BLaER1 (cell line): ENCODE results near the gene SHISAL1.
"Not testable (repeated sequence)": the region's sequence is repeated elsewhere in the genome, so short reads cannot be mapped to it uniquely, and the experiment has no call there.

Experiments
- H3K27ac ChIP-seq: shearing (Covaris generic); formaldehyde crosslinking; 2 replicates; pipeline ENCODE4 v1.8.1; 2022
- H3K27me3 ChIP-seq: shearing (Covaris generic); formaldehyde crosslinking; 2 replicates; pipeline ENCODE4 v1.8.1; 2022
- H3K36me3 ChIP-seq: shearing (Covaris generic); formaldehyde crosslinking; 2 replicates; pipeline ENCODE4 v1.8.1; 2022
- H3K4me1 ChIP-seq: shearing (Covaris generic); formaldehyde crosslinking; 2 replicates; pipeline ENCODE4 v1.8.1; 2022
- H3K4me2 ChIP-seq: shearing (Covaris generic); formaldehyde crosslinking; 2 replicates; pipeline ENCODE4 v1.8.1; 2022
- H3K4me3 ChIP-seq: shearing (Covaris generic); formaldehyde crosslinking; 2 replicates; pipeline ENCODE4 v1.8.1; 2022
- H3K9ac ChIP-seq: shearing (Covaris generic); formaldehyde crosslinking; 2 replicates; pipeline ENCODE4 v1.8.1; 2022
- H3K9me3 ChIP-seq: shearing (Covaris generic); formaldehyde crosslinking; 2 replicates; pipeline ENCODE4 v1.8.1; 2022
- H4K20me1 ChIP-seq: shearing (Covaris generic); formaldehyde crosslinking; 2 replicates; pipeline ENCODE4 v1.8.1; 2022
- Cebpa-rat ChIP-seq: shearing (Covaris generic); IDR thresholded peaks from 2 replicates; pipeline ENCODE4 v1.8.1; 2022

Gene SHISAL1

GRCh38 chr22:44305888-44306287, 6.9 kb downstream of the SHISAL1 start:
- no peak overlapping the region for H3K4me2 ChIP-seq
- TF ChIP-seq Cebpa-rat: no peak

GRCh38 chr22:44305455-44305854, 7.3 kb downstream of the SHISAL1 start:
- H3K9ac ChIP-seq: no peak overlapping the region
- no peak overlapping the region for H3K4me3 ChIP-seq
- no peak overlapping the region for H3K27ac ChIP-seq
- H3K4me2 ChIP-seq: no peak overlapping the region
- H4K20me1 ChIP-seq: no peaks in the 10 kb centered on the region
- H3K27me3 ChIP-seq: no peaks in the 10 kb centered on the region
- TF ChIP-seq Cebpa-rat: no peak
- H3K9me3 ChIP-seq: no peaks in the 10 kb centered on the region
- no peaks in the 10 kb centered on the region for H3K4me1 ChIP-seq
- no peaks in the 10 kb centered on the region for H3K36me3 ChIP-seq

More at GRCh38 chr22:44305888-44306287, 6.9 kb downstream of the SHISAL1 start:
- H4K20me1 ChIP-seq: no peaks in the 10 kb centered on the region
- no peaks in the 10 kb centered on the region for H3K27me3 ChIP-seq
- H3K36me3 ChIP-seq: no peaks in the 10 kb centered on the region
- no peaks in the 10 kb centered on the region for H3K9me3 ChIP-seq
- no peaks in the 10 kb centered on the region for H3K4me1 ChIP-seq
- H3K27ac ChIP-seq: no peak overlapping the region
- no peak overlapping the region for H3K9ac ChIP-seq
- no peak overlapping the region for H3K4me3 ChIP-seq

GRCh38 chr22:44304911-44305310, 7.8 kb downstream of the SHISAL1 start:
- H3K4me2 ChIP-seq: no peak overlapping the region
- H3K36me3 ChIP-seq: no peaks in the 10 kb centered on the region
- H3K4me3 ChIP-seq: no peak overlapping the region
- no peaks in the 10 kb centered on the region for H4K20me1 ChIP-seq
- H3K9me3 ChIP-seq: no peaks in the 10 kb centered on the region
- H3K27me3 ChIP-seq: peaks cover 3% of the 10 kb centered on the region; the same call in 1 of the 2 replicates
- H3K9ac ChIP-seq: no peak overlapping the region
- TF ChIP-seq Cebpa-rat: no peak
- H3K27ac ChIP-seq: no peak overlapping the region
- H3K4me1 ChIP-seq: no peaks in the 10 kb centered on the region

- no peak overlapping the region for H3K27ac ChIP-seq
- no peak overlapping the region for H3K9ac ChIP-seq
Observed at GRCh38 chr22:44304354-44304753, 8.4 kb downstream of the SHISAL1 start.

GRCh38 chr22:44302363-44302762, 10.4 kb downstream of the SHISAL1 start:
- not testable (repeated sequence) for H3K4me2 ChIP-seq, H3K36me3 ChIP-seq, H3K9me3 ChIP-seq, H3K4me3 ChIP-seq, H3K27ac ChIP-seq, H3K4me1 ChIP-seq, H3K9ac ChIP-seq, H3K27me3 ChIP-seq
- H4K20me1 ChIP-seq: peaks cover 14% of the 10 kb centered on the region; the same call in 1 of the 2 replicates

More at GRCh38 chr22:44304354-44304753, 8.4 kb downstream of the SHISAL1 start:
- Histone ChIP-seq H3K4me3 (no peak overlapping the region), H3K4me2 (no peak overlapping the region), H3K36me3 (no peaks in the 10 kb centered on the region), H4K20me1 (no peaks in the 10 kb centered on the region), H3K27me3 (peaks cover 3% of the 10 kb centered on the region; the same call in 1 of the 2 replicates), H3K4me1 (no peaks in the 10 kb centered on the region), H3K9me3 (no peaks in the 10 kb centered on the region)
- TF ChIP-seq Cebpa-rat: no peak

GRCh38 chr22:44301039-44301438, 11.7 kb downstream of the SHISAL1 start:
- H4K20me1 ChIP-seq: peaks cover 14% of the 10 kb centered on the region; the same call in 1 of the 2 replicates
- H3K4me3 ChIP-seq: no peak overlapping the region
- no peaks in the 10 kb centered on the region for H3K4me1 ChIP-seq
- no peak overlapping the region for H3K27ac ChIP-seq
- no peak for TF ChIP-seq Cebpa-rat
- peaks cover 3% of the 10 kb centered on the region; the same call in 1 of the 2 replicates for H3K27me3 ChIP-seq
- no peak overlapping the region for H3K4me2 ChIP-seq
- no peaks in the 10 kb centered on the region for H3K9me3 ChIP-seq
- no peak overlapping the region for H3K9ac ChIP-seq
- no peaks in the 10 kb centered on the region for H3K36me3 ChIP-seq

- no peak overlapping the region for H3K4me2 ChIP-seq
- no peak for TF ChIP-seq Cebpa-rat
- H3K36me3 ChIP-seq: no peaks in the 10 kb centered on the region
Observed at GRCh38 chr22:44299124-44299523, 13.6 kb downstream of the SHISAL1 start.

GRCh38 chr22:44298406-44299091, 14.2 kb downstream of the SHISAL1 start:
- H3K36me3 ChIP-seq: no peaks in the 10 kb centered on the region
- H3K4me2 ChIP-seq: no peak overlapping the region
- H3K4me1 ChIP-seq: no peaks in the 10 kb centered on the region
- no peak for TF ChIP-seq Cebpa-rat
- peaks cover 3% of the 10 kb centered on the region; the same call in 1 of the 2 replicates for H3K27me3 ChIP-seq
- no peak overlapping the region for H3K4me3 ChIP-seq
- H3K9me3 ChIP-seq: peaks cover 8% of the 10 kb centered on the region
- no peak overlapping the region for H3K27ac ChIP-seq
- no peak overlapping the region for H3K9ac ChIP-seq
- H4K20me1 ChIP-seq: peaks cover 14% of the 10 kb centered on the region; the same call in 1 of the 2 replicates

More at GRCh38 chr22:44299124-44299523, 13.6 kb downstream of the SHISAL1 start:
- Histone ChIP-seq H3K9me3 (peaks cover 2% of the 10 kb centered on the region), H3K4me1 (no peaks in the 10 kb centered on the region), H4K20me1 (peaks cover 14% of the 10 kb centered on the region; the same call in 1 of the 2 replicates), H3K4me3 (no peak overlapping the region), H3K27me3 (peaks cover 3% of the 10 kb centered on the region; the same call in 1 of the 2 replicates), H3K27ac (no peak overlapping the region), H3K9ac (no peak overlapping the region)

GRCh38 chr22:44297470-44298061, 15.2 kb downstream of the SHISAL1 start:
- H3K27me3 ChIP-seq: peaks cover 3% of the 10 kb centered on the region; the same call in 1 of the 2 replicates
- no peaks in the 10 kb centered on the region for H3K36me3 ChIP-seq
- no peak overlapping the region for H3K9ac ChIP-seq
- peaks cover 14% of the 10 kb centered on the region; the same call in 1 of the 2 replicates for H4K20me1 ChIP-seq
- H3K4me3 ChIP-seq: no peak overlapping the region
- no peaks in the 10 kb centered on the region for H3K4me1 ChIP-seq
- TF ChIP-seq Cebpa-rat: no peak
- H3K9me3 ChIP-seq: peaks cover 9% of the 10 kb centered on the region
- no peak overlapping the region for H3K4me2 ChIP-seq
- no peak overlapping the region for H3K27ac ChIP-seq

GRCh38 chr22:44295406-44295805, 17.3 kb downstream of the SHISAL1 start:
- H3K36me3 ChIP-seq: no peaks in the 10 kb centered on the region
- H4K20me1 ChIP-seq: peaks cover 14% of the 10 kb centered on the region; the same call in 1 of the 2 replicates
- no peak overlapping the region for H3K4me2 ChIP-seq
- peaks cover 6% of the 10 kb centered on the region for H3K27me3 ChIP-seq
- H3K9me3 ChIP-seq: peaks cover 9% of the 10 kb centered on the region
- no peak for TF ChIP-seq Cebpa-rat
- no peak overlapping the region for H3K9ac ChIP-seq
- H3K27ac ChIP-seq: no peak overlapping the region
- peaks cover 10% of the 10 kb centered on the region for H3K4me1 ChIP-seq
- H3K4me3 ChIP-seq: no peak overlapping the region
